HEK293 (cell line): ENCODE data around the gene NRP1.

Experiments
- CTCF ChIA-PET: fragments of 350-600 bp; formaldehyde crosslinking; extraction: SDS; loops from one replicate; lab custom pipeline; 2021; ENCODE audit warnings: antibody characterized with exemption; lab: Yijun Ruan, JAX
- POLR2A ChIA-PET: fragments of 300-600 bp; formaldehyde crosslinking; extraction: SDS; loops from one replicate; lab custom pipeline; 2020; ENCODE audit warnings: antibody characterized with exemption, inconsistent platforms; lab: Yijun Ruan, JAX
- H3K27ac ChIP-seq: fragments of 200-500 bp; sonication (Bioruptor generic); 2 replicates; pipeline ENCODE4 v1.5.1; 2014; ENCODE audit warnings: low read depth, low read length, control low read depth, inconsistent platforms; ENCODE audit errors: extremely low read depth
- H3K36me3 ChIP-seq, 2 experiments: fragments of 200-500 bp in 1 of 2; sonication (Bioruptor generic) in 1 of 2; 1 replicate in 1 of 2; 2 replicates in 1 of 2; pipeline ENCODE4 v1.5.1; 2014 to 2017; ENCODE audit warnings: inconsistent platforms in 2 of 2, low read length in 2 of 2; ENCODE audit not compliant: control insufficient read depth in 2 of 2, insufficient read depth in 1 of 2
- H3K4me1 ChIP-seq: fragments of 200-500 bp; sonication (Bioruptor generic); 2 replicates; pipeline ENCODE4 v1.5.1; 2014; ENCODE audit warnings: mild to moderate bottlenecking, low read length, inconsistent platforms; ENCODE audit not compliant: control insufficient read depth, insufficient read depth
- H3K4me3 ChIP-seq: 2 replicates; pipeline ENCODE4 v1.5.1; 2011; ENCODE audit warnings: low read depth, mild to moderate bottlenecking, control low read depth, low read length, moderate library complexity
- H3K9me3 ChIP-seq: fragments of 200-500 bp; sonication (Bioruptor generic); 2 replicates; pipeline ENCODE4 v1.5.1; 2014; ENCODE audit warnings: low read depth, low read length, inconsistent platforms; ENCODE audit not compliant: control insufficient read depth, insufficient read depth
- ATF2 ChIP-seq: fragments of 450-650 bp; formaldehyde crosslinking; IDR thresholded peaks from 2 replicates; pipeline ENCODE4 v1.5.1; 2016; ENCODE audit warnings: missing biosample characterization, missing genetic modification characterization, low read depth
- BCL11A ChIP-seq: fragments of 450-650 bp; formaldehyde crosslinking; IDR thresholded peaks from 2 replicates; pipeline ENCODE4 v1.5.1; 2016; ENCODE audit warnings: low read depth, missing biosample characterization, missing genetic modification characterization
- GLI2 ChIP-seq: fragments of 450-650 bp; formaldehyde crosslinking; IDR thresholded peaks from 2 replicates; pipeline ENCODE4; 2017; ENCODE audit warnings: missing biosample characterization, missing genetic modification characterization, low read depth, borderline replicate concordance
- GLIS1 ChIP-seq: fragments of 450-650 bp; formaldehyde crosslinking; IDR thresholded peaks from 2 replicates; pipeline ENCODE4 v1.5.1; 2016; ENCODE audit warnings: missing biosample characterization, missing genetic modification characterization
- MZF1 ChIP-seq: fragments of 450-650 bp; formaldehyde crosslinking; IDR thresholded peaks from 2 replicates; pipeline ENCODE4 v1.5.1; 2017; ENCODE audit warnings: missing biosample characterization, missing genetic modification characterization, borderline replicate concordance
- PATZ1 ChIP-seq: fragments of 450-650 bp; formaldehyde crosslinking; IDR thresholded peaks from 2 replicates; pipeline ENCODE4 v1.5.1; 2016; ENCODE audit warnings: missing biosample characterization, missing genetic modification characterization
- PBX3 ChIP-seq: sonication (generic); formaldehyde crosslinking; IDR thresholded peaks from 2 replicates; pipeline ENCODE4 v1.8.1; 2022; ENCODE audit warnings: mild to moderate bottlenecking, moderate library complexity, missing genetic modification reagents
- REPIN1 ChIP-seq: fragments of 450-650 bp; formaldehyde crosslinking; IDR thresholded peaks from 2 replicates; pipeline ENCODE4 v1.5.1; 2017; ENCODE audit warnings: missing biosample characterization, missing genetic modification characterization, low read depth
- WT1 ChIP-seq: fragments of 450-650 bp; formaldehyde crosslinking; IDR thresholded peaks from 2 replicates; pipeline ENCODE4 v1.5.1; 2016; ENCODE audit warnings: missing biosample characterization, missing genetic modification characterization
- ZBTB20 ChIP-seq: fragments of 450-650 bp; formaldehyde crosslinking; IDR thresholded peaks from 2 replicates; pipeline ENCODE4 v1.5.1; 2016; ENCODE audit warnings: missing biosample characterization, missing genetic modification characterization
- ZNF114 ChIP-seq: fragments of 450-650 bp; formaldehyde crosslinking; IDR thresholded peaks from 2 replicates; pipeline ENCODE4 v1.5.0; 2017; ENCODE audit warnings: missing biosample characterization, missing genetic modification characterization
- ZNF121 ChIP-seq: fragments of 450-650 bp; formaldehyde crosslinking; IDR thresholded peaks from 2 replicates; pipeline ENCODE4 v1.5.1; 2016; ENCODE audit warnings: missing biosample characterization, missing genetic modification characterization
- ZNF133 ChIP-seq: fragments of 450-650 bp; formaldehyde crosslinking; IDR thresholded peaks from 2 replicates; pipeline ENCODE4 v1.5.1; 2016; ENCODE audit warnings: missing biosample characterization, missing genetic modification characterization
- ZNF146 ChIP-seq: fragments of 450-650 bp; formaldehyde crosslinking; IDR thresholded peaks from 2 replicates; pipeline ENCODE4 v1.5.1; 2016; ENCODE audit warnings: missing biosample characterization, missing genetic modification characterization
- ZNF174 ChIP-seq: fragments of 450-650 bp; formaldehyde crosslinking; IDR thresholded peaks from 2 replicates; pipeline ENCODE4 v1.5.0; 2017; ENCODE audit warnings: missing biosample characterization, mild to moderate bottlenecking, missing genetic modification characterization
- ZNF175 ChIP-seq: fragments of 450-650 bp; formaldehyde crosslinking; IDR thresholded peaks from 2 replicates; pipeline ENCODE4 v1.5.1; 2016; ENCODE audit warnings: missing biosample characterization, missing genetic modification characterization
- ZNF223 ChIP-seq: fragments of 450-650 bp; formaldehyde crosslinking; IDR thresholded peaks from 2 replicates; pipeline ENCODE4 v1.5.1; 2016; ENCODE audit warnings: missing biosample characterization, missing genetic modification characterization
- ZNF292 ChIP-seq: fragments of 450-650 bp; formaldehyde crosslinking; IDR thresholded peaks from 2 replicates; pipeline ENCODE4 v1.5.1; 2016; ENCODE audit warnings: low read depth, missing biosample characterization, missing genetic modification characterization, borderline replicate concordance
- ZNF302 ChIP-seq: fragments of 450-650 bp; formaldehyde crosslinking; IDR thresholded peaks from 2 replicates; pipeline ENCODE4 v1.5.1; 2016; ENCODE audit warnings: missing biosample characterization, missing genetic modification characterization, low read depth
- ZNF341 ChIP-seq: fragments of 450-650 bp; formaldehyde crosslinking; IDR thresholded peaks from 2 replicates; pipeline ENCODE4; 2016; ENCODE audit warnings: low read depth, missing biosample characterization, missing genetic modification characterization
- ZNF362 ChIP-seq: fragments of 450-650 bp; formaldehyde crosslinking; IDR thresholded peaks from 2 replicates; pipeline ENCODE4 v1.5.1; 2016; ENCODE audit warnings: missing biosample characterization, missing genetic modification characterization
- ZNF391 ChIP-seq: fragments of 450-650 bp; formaldehyde crosslinking; IDR thresholded peaks from 2 replicates; pipeline ENCODE4 v1.5.1; 2016; ENCODE audit warnings: low read depth, missing biosample characterization, missing genetic modification characterization, borderline replicate concordance
- ZNF416 ChIP-seq: fragments of 450-650 bp; formaldehyde crosslinking; IDR thresholded peaks from 2 replicates; pipeline ENCODE4 v1.5.1; 2016; ENCODE audit warnings: missing biosample characterization, missing genetic modification characterization
- ZNF549 ChIP-seq: fragments of 450-650 bp; IDR thresholded peaks from 2 replicates; pipeline ENCODE4 v1.5.1; 2018; ENCODE audit warnings: missing biosample characterization, missing genetic modification characterization, mild to moderate bottlenecking, inconsistent platforms, moderate library complexity
- ZNF623 ChIP-seq: fragments of 450-650 bp; formaldehyde crosslinking; IDR thresholded peaks from 2 replicates; pipeline ENCODE4 v1.5.1; 2016; ENCODE audit warnings: missing biosample characterization, missing genetic modification characterization
- ZNF626 ChIP-seq: fragments of 450-650 bp; sonication (Bioruptor Pico); formaldehyde crosslinking; IDR thresholded peaks from 2 replicates; pipeline ENCODE4 v1.5.1; 2018; ENCODE audit warnings: missing biosample characterization, missing genetic modification characterization, inconsistent platforms
- ZNF660 ChIP-seq: fragments of 450-650 bp; IDR thresholded peaks from 2 replicates; pipeline ENCODE4 v1.5.1; 2018; ENCODE audit warnings: missing biosample characterization, mild to moderate bottlenecking, missing genetic modification characterization

NRP1 gene

GRCh38 chr10:33209802-33210201, 124.7 kb downstream of the NRP1 start (continued):
- TF ChIP-seq ZNF391 = no peak
- no peak for TF ChIP-seq ZNF626
- TF ChIP-seq GLIS1 = no peak

GRCh38 chr10:33208166-33208565, 126.3 kb downstream of the NRP1 start:
- ChIA-PET POLR2A (no interaction called here), CTCF (interaction anchor here (1.5 kb wide), 1 partner anchor 15 kb away, joined by 7 read pairs; no protein-coding TSS in a partner anchor)
- no peak overlapping the region for H3K4me3 ChIP-seq
- H3K36me3 ChIP-seq = peaks cover 17 to 49% of the 10 kb centered on the region in 2 experiments
- no peaks in the 10 kb centered on the region for H3K4me1 ChIP-seq
- no peak overlapping the region for H3K27ac ChIP-seq
- no peaks in the 10 kb centered on the region for H3K9me3 ChIP-seq
- TF ChIP-seq ZNF623 (tag by site-specific recombination) (no peak), ZNF223 (tag by site-specific recombination) (no peak), ZNF174 (tag by site-specific recombination) (no peak), ZNF114 (no peak)

- Histone ChIP-seq H3K4me3 (no peak overlapping the region), H3K27ac (no peak overlapping the region), H3K36me3 (peaks cover 7 to 61% of the 10 kb centered on the region in 2 experiments; a peak in 2 of 3 replicates), H3K9me3 (no peaks in the 10 kb centered on the region), H3K4me1 (no peaks in the 10 kb centered on the region)
- TF ChIP-seq ZNF416 (tag by site-specific recombination) (no peak), ZNF302 (tag by site-specific recombination) (no peak), ZNF146 (tag by site-specific recombination) (no peak), ZNF292 (no peak), WT1 (tag by site-specific recombination) (no peak), ZNF626 (no peak), ZNF549 (tag by site-specific recombination) (no peak), ZNF133 (tag by site-specific recombination) (no peak), ZNF362 (tag by site-specific recombination) (no peak), ZNF341 (tag by site-specific recombination) (no peak), ZNF121 (tag by site-specific recombination) (no peak), ZBTB20 (tag by site-specific recombination) (no peak), ZNF175 (tag by site-specific recombination) (no peak)
- ChIA-PET POLR2A (no interaction called here), CTCF (interaction anchor here (4.1 kb wide), 1 partner anchor 11 kb away, joined by 17 read pairs; no protein-coding TSS in a partner anchor)
Observed at GRCh38 chr10:33204031-33204430, 130.4 kb downstream of the NRP1 start.

- H3K4me3 ChIP-seq = no peak overlapping the region
- ChIA-PET CTCF (interaction anchor here (4.1 kb wide), 1 partner anchor 9 kb away, joined by 17 read pairs; no protein-coding TSS in a partner anchor), POLR2A (no interaction called here)
- H3K36me3 ChIP-seq = peaks cover 7 to 62% of the 10 kb centered on the region in 2 experiments; a peak in 2 of 3 replicates
- no peak overlapping the region for H3K27ac ChIP-seq
- no peaks in the 10 kb centered on the region for H3K4me1 ChIP-seq
- no peaks in the 10 kb centered on the region for H3K9me3 ChIP-seq
- no peak for TF ChIP-seq REPIN1
- no peak for TF ChIP-seq BCL11A (tag by site-specific recombination)
- TF ChIP-seq ATF2 (tag by site-specific recombination) = no peak
- no peak for TF ChIP-seq ZNF146 (tag by site-specific recombination)
- no peak for TF ChIP-seq ZNF660 (tag by site-specific recombination)
- TF ChIP-seq GLI2 = no peak
- no peak for TF ChIP-seq PATZ1
- no peak for TF ChIP-seq MZF1 (tag by site-specific recombination)
- no peak for TF ChIP-seq ZNF175 (tag by site-specific recombination)
- TF ChIP-seq PBX3 (CRISPR knock-in tag) = no peak
Observed at GRCh38 chr10:33201971-33202370, 132.5 kb downstream of the NRP1 start.
